ENCODE measurements around the gene STAT5B. TPM values are rescaled to one million over a fixed set of nuclear protein-coding genes. Genes with fewer than 3 reads are reported as not detected.
A peak's percentile ranks its signal among the peaks of the same experiment; 100 is the strongest.

STAT5B gene
- total and polyA plus RNA-seq, 9 of the 15 experiments (the other 6 are each of a cell fraction or from before 2014, with no cell fraction given), result 20.8 to 176 (median 92.4) TPM

- TF ChIP-seq CEBPZ (IDR thresholded peaks at IDR 0.05; ENCODE audit: borderline replicate concordance, low read depth, low read length) (no peak), ZNF324 (CRISPR knock-in tag; IDR thresholded peaks at IDR 0.05) (no peak), RBM25 (IDR thresholded peaks at IDR 0.05; ENCODE audit: low read depth, low read length, severe bottlenecking) (no peak), ZFP1 (CRISPR knock-in tag; IDR thresholded peaks at IDR 0.05) (no peak), ZNF431 (CRISPR knock-in tag; IDR thresholded peaks at IDR 0.05) (no peak), TAF1 (IDR thresholded peaks at IDR 0.05; ENCODE audit: control insufficient read depth, extremely low read depth, insufficient read depth, low read length, severe bottlenecking) (no peak), CBX2 (IDR thresholded peaks at IDR 0.05; ENCODE audit: insufficient read depth, low read length, poor library complexity, severe bottlenecking) (no peak), HDAC2 (IDR thresholded peaks at IDR 0.05) (peak; percentile 17; the same call in 1 of the 2 replicates), TCFL5 (CRISPR knock-in tag; conservative IDR thresholded peaks at IDR 0.05) (no peak), CTCFL (IDR thresholded peaks at IDR 0.05; ENCODE audit: borderline replicate concordance, insufficient read depth, low read depth, low read length, poor library complexity, severe bottlenecking) (peak; percentile 88), POLR2H (tag; IDR thresholded peaks at IDR 0.05; ENCODE audit: low read depth) (no peak; the same call in 1 of the 2 replicates), GTF2B (IDR thresholded peaks at IDR 0.05; ENCODE audit: extremely low read depth, insufficient read length) (no peak), CBFA2T2 (conservative IDR thresholded peaks at IDR 0.05) (no peak), PRPF4 (IDR thresholded peaks at IDR 0.05; ENCODE audit: insufficient read depth, low read depth, low read length, poor library complexity, severe bottlenecking) (no peak), CTBP1 (IDR thresholded peaks at IDR 0.05; ENCODE audit: borderline replicate concordance) (peak; percentile 94), SMARCA4 (IDR thresholded peaks at IDR 0.05) (no peak), FOXK1 (CRISPR knock-in tag; IDR thresholded peaks at IDR 0.05; ENCODE audit: borderline replicate concordance) (no peak), ZNF239 (CRISPR knock-in tag; IDR thresholded peaks at IDR 0.05) (no peak; the same call in 1 of the 2 replicates), TRIM28 (IDR thresholded peaks at IDR 0.05) (no peak), ARID2 (IDR thresholded peaks at IDR 0.05) (peak; percentile 96), ZNF263 (CRISPR knock-in tag; IDR thresholded peaks at IDR 0.05; ENCODE audit: borderline replicate concordance) (no peak), MAFF (IDR thresholded peaks at IDR 0.05; ENCODE audit: low read length) (no peak)
Measured at GRCh38 chr17:42322382-42323267, 46.4 kb upstream of the STAT5B start (continued).

Measured in K562 (cell line).